Parathyroid adenoma (tissue), 2 donors: ENCODE measurements around the gene LLGL1.

Experiments used
- H2AFZ ChIP-seq: fragments of 300-600 bp; sonication (generic); one replicate; pipeline ENCODE4 v1.7.0; 2017; ENCODE audit warnings: antibody characterized with exemption, mild to moderate bottlenecking
- H3K27ac ChIP-seq: fragments of 300-600 bp; sonication (generic); one replicate; pipeline ENCODE4 v1.7.0; 2017
- H3K27me3 ChIP-seq: fragments of 300-600 bp; sonication (generic); one replicate; pipeline ENCODE4 v1.7.0; 2017; ENCODE audit warnings: low read length; ENCODE audit not compliant: control insufficient read depth, insufficient read depth
- H3K36me3 ChIP-seq: fragments of 300-600 bp; sonication (generic); one replicate; pipeline ENCODE4 v1.7.0; 2017; ENCODE audit warnings: low read length; ENCODE audit not compliant: control insufficient read depth, insufficient read depth
- H3K4me1 ChIP-seq: fragments of 300-600 bp; sonication (generic); one replicate; pipeline ENCODE4 v1.7.0; 2017; ENCODE audit warnings: control low read depth
- H3K4me2 ChIP-seq: fragments of 300-600 bp; sonication (generic); one replicate; pipeline ENCODE4 v1.7.0; 2017; ENCODE audit warnings: low read length
- H3K4me3 ChIP-seq: fragments of 300-600 bp; sonication (generic); one replicate; pipeline ENCODE4 v1.7.0; 2017; ENCODE audit warnings: low read depth, low read length
- H3K79me2 ChIP-seq: fragments of 300-600 bp; sonication (generic); one replicate; pipeline ENCODE4 v1.7.0; 2017; ENCODE audit warnings: control low read depth
- H3K9ac ChIP-seq: fragments of 300-600 bp; sonication (generic); one replicate; pipeline ENCODE4 v1.7.0; 2017; ENCODE audit warnings: mild to moderate bottlenecking
- H3K9me3 ChIP-seq: fragments of 300-600 bp; sonication (generic); one replicate; pipeline ENCODE4 v1.7.0; 2017; ENCODE audit warnings: low read length; ENCODE audit not compliant: control insufficient read depth
- TF ChIP-seq, protein P1 (sequence below): fragments of 300-600 bp; sonication (generic); IDR thresholded peaks from one replicate; pipeline ENCODE4 v1.7.0; 2017; ENCODE audit warnings: antibody characterized with exemption, mild to moderate bottlenecking
- donor health status: primary hyperparathyroidism.

Gene LLGL1

DNA sequence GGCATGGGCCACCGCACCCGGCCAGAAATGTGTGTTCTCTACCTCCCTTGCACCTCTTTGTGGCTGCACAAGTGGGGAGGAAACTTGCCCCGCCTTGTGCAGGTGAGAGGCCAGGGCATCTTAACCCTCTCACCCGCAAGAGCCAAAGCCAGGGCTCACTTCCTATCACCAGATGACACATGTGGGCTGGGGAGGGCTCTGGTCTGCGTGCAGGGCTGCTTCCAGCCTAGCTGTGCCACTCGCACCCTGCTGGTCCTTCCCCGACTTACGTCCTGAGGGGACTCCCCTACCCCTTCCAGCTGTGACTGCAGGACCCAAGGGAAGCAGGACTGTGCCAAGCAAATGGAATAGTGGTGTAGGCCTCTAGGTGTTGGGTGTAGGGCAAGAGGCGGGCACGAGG lies 41.9 kb downstream of the LLGL1 start:
- no peaks in the 10 kb centered on the region for H3K36me3 ChIP-seq
- H3K79me2 ChIP-seq: peaks cover 16% of the 10 kb centered on the region
- no peak overlapping the region for H3K4me3 ChIP-seq
- peaks cover 4% of the 10 kb centered on the region for H3K4me1 ChIP-seq
- H3K27me3 ChIP-seq: no peaks in the 10 kb centered on the region
- H3K27ac ChIP-seq: no peak overlapping the region
- no peaks in the 10 kb centered on the region for H3K9me3 ChIP-seq
- TF ChIP-seq, protein P1, sequence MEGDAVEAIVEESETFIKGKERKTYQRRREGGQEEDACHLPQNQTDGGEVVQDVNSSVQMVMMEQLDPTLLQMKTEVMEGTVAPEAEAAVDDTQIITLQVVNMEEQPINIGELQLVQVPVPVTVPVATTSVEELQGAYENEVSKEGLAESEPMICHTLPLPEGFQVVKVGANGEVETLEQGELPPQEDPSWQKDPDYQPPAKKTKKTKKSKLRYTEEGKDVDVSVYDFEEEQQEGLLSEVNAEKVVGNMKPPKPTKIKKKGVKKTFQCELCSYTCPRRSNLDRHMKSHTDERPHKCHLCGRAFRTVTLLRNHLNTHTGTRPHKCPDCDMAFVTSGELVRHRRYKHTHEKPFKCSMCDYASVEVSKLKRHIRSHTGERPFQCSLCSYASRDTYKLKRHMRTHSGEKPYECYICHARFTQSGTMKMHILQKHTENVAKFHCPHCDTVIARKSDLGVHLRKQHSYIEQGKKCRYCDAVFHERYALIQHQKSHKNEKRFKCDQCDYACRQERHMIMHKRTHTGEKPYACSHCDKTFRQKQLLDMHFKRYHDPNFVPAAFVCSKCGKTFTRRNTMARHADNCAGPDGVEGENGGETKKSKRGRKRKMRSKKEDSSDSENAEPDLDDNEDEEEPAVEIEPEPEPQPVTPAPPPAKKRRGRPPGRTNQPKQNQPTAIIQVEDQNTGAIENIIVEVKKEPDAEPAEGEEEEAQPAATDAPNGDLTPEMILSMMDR: no peak
- no peak overlapping the region for H3K9ac ChIP-seq
- no peak overlapping the region for H3K4me2 ChIP-seq
- no peak overlapping the region for H2AFZ ChIP-seq

DNA sequence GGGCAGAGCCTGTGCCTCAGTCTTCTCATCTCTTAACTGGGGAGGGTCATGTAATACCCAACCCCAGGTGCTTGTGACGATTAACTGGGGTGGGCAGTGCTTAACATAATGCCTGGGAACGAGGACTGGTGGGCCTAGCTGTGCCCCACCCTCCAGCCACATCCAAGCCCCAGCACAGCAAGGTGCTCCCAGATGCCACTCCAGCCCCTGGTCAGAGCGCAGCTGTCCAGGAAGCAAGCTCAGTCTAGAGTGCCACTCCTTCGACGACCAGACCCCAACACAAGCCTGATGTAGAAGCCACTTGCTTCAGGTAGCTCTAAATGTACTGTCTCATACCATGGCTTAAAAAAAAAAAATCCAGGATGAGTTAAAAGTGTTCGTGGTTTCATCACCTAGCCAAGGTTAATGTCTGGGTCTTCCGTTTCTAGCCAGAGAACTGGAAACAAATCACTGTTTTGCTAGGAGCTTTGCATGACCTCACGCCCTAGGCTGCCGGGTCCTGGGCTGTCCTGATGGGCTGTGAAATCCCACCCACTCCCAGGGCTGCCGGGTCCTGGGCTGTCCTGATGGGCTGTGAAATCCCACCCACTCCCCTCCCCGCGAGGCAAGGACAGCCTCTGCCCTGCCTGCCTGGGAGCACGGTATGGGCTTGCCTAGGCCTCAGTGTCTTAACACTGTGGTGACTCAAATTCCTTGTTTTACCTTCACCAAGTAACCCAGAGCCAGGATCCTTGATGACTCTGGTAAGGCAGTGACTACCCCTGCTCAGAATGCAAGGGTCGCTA lies 42.7 kb downstream of the LLGL1 start:
- TF ChIP-seq, protein P1: no peak
- Histone ChIP-seq H3K36me3 (no peaks in the 10 kb centered on the region), H3K4me1 (no peaks in the 10 kb centered on the region), H3K4me3 (no peak overlapping the region), H2AFZ (no peak overlapping the region), H3K9me3 (no peaks in the 10 kb centered on the region), H3K27me3 (no peaks in the 10 kb centered on the region), H3K9ac (no peak overlapping the region), H3K27ac (no peak overlapping the region), H3K79me2 (peaks cover 10% of the 10 kb centered on the region), H3K4me2 (no peak overlapping the region)

DNA sequence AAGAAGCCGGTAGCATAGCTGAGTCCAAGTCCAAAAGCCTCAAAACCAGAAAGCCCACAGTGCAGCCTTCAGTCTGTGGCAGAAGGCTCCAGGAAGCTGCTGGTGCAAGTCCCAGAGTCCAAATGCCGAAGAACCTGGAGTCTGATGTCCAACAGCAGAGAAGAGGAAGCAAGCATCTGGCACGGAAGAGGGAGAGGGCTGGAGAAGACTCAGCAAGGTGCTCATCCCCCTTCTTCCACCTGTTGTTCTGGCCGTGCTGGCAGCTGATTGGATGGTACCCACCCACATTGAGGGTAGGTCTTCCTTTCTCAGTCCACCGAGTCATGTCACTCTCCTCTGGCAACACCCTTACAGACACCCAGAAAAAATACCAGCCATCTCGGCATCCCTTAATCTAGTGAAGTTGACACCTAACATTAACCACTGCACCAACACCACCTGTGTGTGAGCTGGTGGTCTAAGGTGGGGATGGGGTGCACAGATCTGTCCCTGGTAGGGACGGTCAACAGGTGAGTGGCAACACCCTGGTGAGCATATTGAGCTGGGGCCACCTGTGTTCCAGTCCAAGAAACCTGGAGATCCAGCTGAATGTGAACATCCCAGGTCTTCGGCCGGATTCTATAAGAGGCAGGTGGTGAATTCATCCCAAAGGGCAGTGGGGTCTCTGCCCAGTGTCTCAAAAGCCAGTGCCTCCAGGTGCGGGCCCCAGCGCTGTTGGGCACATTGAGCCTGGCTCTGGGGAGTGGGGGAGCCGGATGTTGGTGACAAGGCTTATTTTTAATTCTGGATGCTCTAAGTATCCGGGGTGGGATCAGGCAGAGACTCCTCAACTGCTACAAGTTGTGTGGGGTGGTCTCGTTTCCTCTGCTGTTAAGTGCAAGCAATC lies 44.9 kb downstream of the LLGL1 start:
- H3K9me3 ChIP-seq: no peaks in the 10 kb centered on the region
- no peak overlapping the region for H2AFZ ChIP-seq
- H3K4me1 ChIP-seq: no peaks in the 10 kb centered on the region
- H3K27me3 ChIP-seq: no peaks in the 10 kb centered on the region
- H3K4me3 ChIP-seq: no peak overlapping the region
- H3K9ac ChIP-seq: no peak overlapping the region
- H3K79me2 ChIP-seq: no peaks in the 10 kb centered on the region
- H3K27ac ChIP-seq: no peak overlapping the region
- no peak overlapping the region for H3K4me2 ChIP-seq
- TF ChIP-seq, protein P1: no peak
- H3K36me3 ChIP-seq: no peaks in the 10 kb centered on the region

DNA sequence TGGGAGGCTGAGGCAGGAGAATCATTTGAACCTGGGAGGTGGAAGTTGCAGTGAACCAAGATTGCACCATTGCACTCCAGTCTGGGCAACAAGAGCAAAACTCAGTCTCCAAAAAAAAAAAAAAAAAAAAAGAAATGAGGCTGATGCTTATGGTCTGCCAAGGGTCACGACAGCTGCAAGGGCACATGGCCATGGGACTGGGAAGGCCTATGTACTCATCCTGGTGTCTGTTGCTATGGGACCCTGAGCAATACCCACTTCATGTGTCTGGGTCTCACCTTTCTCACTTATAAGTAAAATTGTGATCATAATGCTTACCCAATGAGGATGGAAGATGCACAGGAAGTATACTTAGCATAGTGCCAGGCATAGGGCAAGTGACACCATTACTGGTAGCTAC lies 51.6 kb downstream of the LLGL1 start:
- Histone ChIP-seq H3K9me3 (no peaks in the 10 kb centered on the region), H3K27ac (no peak overlapping the region), H3K4me2 (no peak overlapping the region), H3K79me2 (no peaks in the 10 kb centered on the region), H3K4me1 (no peaks in the 10 kb centered on the region), H3K9ac (no peak overlapping the region), H3K36me3 (no peaks in the 10 kb centered on the region), H3K4me3 (no peak overlapping the region), H3K27me3 (no peaks in the 10 kb centered on the region), H2AFZ (no peak overlapping the region)
- TF ChIP-seq, protein P1: no peak
